ENCODE results near the gene EPB41L4A. TPM values are rescaled to one million over a fixed set of nuclear protein-coding genes. Genes with fewer than 3 reads are reported as not detected.

The EPB41L4A gene
- total RNA-seq, 1 donor from 2014 or later = 2.7 TPM

DNA sequence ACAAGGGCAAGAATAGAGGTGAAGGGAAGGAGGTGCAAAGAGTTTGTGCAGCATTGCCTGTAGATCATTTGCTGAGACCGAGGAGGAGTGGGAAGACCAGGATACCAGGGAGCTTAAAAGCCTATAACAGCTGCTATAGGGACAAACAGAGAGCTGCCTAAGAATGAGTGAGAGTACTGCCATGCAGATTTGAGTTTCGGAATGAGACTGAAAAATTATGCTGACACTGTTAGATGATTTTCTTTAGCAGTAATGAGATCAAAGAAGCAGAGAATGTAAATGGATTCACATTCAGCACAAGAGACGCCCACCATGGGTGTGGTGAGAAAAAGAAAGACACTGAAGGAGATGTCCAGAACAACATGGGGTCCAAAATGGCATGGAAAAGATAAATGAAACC lies 69.7 kb downstream of the EPB41L4A start:
- H3K4me1 Mint-ChIP-seq (ENCODE audit: unreplicated experiment) = no peaks in the 10 kb centered on the region
- no peak for DNase-seq (ENCODE audit: extremely low spot score, unreplicated experiment)
- no peaks in the 10 kb centered on the region for H3K9me3 Mint-ChIP-seq (ENCODE audit: unreplicated experiment)
- H3K36me3 Mint-ChIP-seq (ENCODE audit: unreplicated experiment) = no peaks in the 10 kb centered on the region
- TF ChIP-seq CTCF (IDR thresholded peaks at IDR 0.05) = no peak
- no peaks in the 10 kb centered on the region for H3K27me3 Mint-ChIP-seq (ENCODE audit: unreplicated experiment)
- no peak overlapping the region for H3K4me3 Mint-ChIP-seq (ENCODE audit: unreplicated experiment)
- no peak overlapping the region for H3K27ac Mint-ChIP-seq (ENCODE audit: unreplicated experiment)

GRCh38 chr5:112348915-112349314 lies 70.2 kb downstream of the EPB41L4A start:
- Mint-ChIP-seq H3K9me3 (ENCODE audit: unreplicated experiment) (no peaks in the 10 kb centered on the region), H3K4me3 (ENCODE audit: unreplicated experiment) (no peak overlapping the region)

DNA sequence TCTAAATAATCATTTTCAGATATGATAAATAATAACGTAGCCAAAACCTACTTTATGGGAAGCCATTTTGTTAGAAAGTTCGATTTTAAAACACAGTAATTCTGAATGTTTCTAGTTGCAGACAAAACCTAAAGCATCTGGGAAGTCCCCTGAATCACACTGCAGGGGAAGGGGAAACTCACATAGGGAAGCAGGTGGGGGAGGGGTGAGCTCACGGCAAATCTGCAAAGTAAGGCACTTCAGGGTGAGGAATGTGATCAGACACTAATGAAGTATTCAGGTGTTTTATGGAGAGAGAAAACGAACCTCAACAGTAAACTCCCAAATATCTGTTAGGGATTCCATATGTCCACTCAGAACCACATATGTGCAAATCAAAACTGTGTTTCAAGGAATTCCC lies 70.7 kb downstream of the EPB41L4A start:
- Mint-ChIP-seq H3K4me3 (ENCODE audit: unreplicated experiment) (no peak overlapping the region), H3K27ac (ENCODE audit: unreplicated experiment) (no peak overlapping the region), H3K27me3 (ENCODE audit: unreplicated experiment) (no peaks in the 10 kb centered on the region), H3K36me3 (ENCODE audit: unreplicated experiment) (no peaks in the 10 kb centered on the region), H3K9me3 (ENCODE audit: unreplicated experiment) (no peaks in the 10 kb centered on the region), H3K4me1 (ENCODE audit: unreplicated experiment) (no peaks in the 10 kb centered on the region)
- no peak for TF ChIP-seq CTCF (IDR thresholded peaks at IDR 0.05)
- DNase-seq (ENCODE audit: extremely low spot score, unreplicated experiment) = no peak

More at GRCh38 chr5:112348915-112349314, 70.2 kb downstream of the EPB41L4A start:
- DNase-seq (ENCODE audit: extremely low spot score, unreplicated experiment) = no peak
- no peak for TF ChIP-seq CTCF (IDR thresholded peaks at IDR 0.05)
- H3K27me3 Mint-ChIP-seq (ENCODE audit: unreplicated experiment) = no peaks in the 10 kb centered on the region
- no peaks in the 10 kb centered on the region for H3K4me1 Mint-ChIP-seq (ENCODE audit: unreplicated experiment)
- H3K36me3 Mint-ChIP-seq (ENCODE audit: unreplicated experiment) = no peaks in the 10 kb centered on the region
- no peak overlapping the region for H3K27ac Mint-ChIP-seq (ENCODE audit: unreplicated experiment)

DNA sequence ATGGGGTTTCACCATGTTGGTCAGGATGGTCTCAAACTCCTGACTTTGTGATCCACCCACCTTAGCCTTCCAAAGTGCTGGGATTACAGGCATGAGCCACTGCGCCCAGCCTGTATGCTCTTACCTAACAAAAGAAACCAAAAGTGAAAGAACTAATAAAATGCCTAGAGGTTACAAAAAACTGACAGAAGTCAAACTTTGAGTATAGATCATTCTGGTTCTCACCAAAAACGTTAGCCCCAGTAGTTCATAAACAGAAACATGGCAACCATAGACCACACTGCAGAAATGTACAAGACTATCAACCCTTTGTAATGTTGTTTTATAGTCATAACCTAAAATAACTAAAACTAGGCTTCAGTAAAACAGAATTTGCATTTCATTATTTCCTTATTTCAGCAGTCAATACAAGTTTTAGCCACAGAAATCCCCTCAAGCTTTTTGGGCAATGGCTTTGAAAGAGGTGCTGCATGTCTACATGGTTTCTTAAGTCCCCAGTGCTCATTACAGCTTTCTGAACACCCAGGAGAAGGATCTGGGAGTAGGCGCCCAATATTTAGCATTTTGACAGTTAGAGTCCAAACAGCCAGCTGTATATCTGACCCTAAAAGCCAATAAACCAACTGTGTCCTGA lies 72.5 kb downstream of the EPB41L4A start:
- no peak overlapping the region for H3K4me3 Mint-ChIP-seq (ENCODE audit: unreplicated experiment)
- no peak for TF ChIP-seq CTCF (IDR thresholded peaks at IDR 0.05)
- H3K27me3 Mint-ChIP-seq (ENCODE audit: unreplicated experiment) = no peaks in the 10 kb centered on the region
- no peaks in the 10 kb centered on the region for H3K36me3 Mint-ChIP-seq (ENCODE audit: unreplicated experiment)
- no peaks in the 10 kb centered on the region for H3K9me3 Mint-ChIP-seq (ENCODE audit: unreplicated experiment)
- H3K27ac Mint-ChIP-seq (ENCODE audit: unreplicated experiment) = no peak overlapping the region
- no peak for DNase-seq (ENCODE audit: extremely low spot score, unreplicated experiment)
- H3K4me1 Mint-ChIP-seq (ENCODE audit: unreplicated experiment) = no peaks in the 10 kb centered on the region

GRCh38 chr5:112344540-112344939 lies 74.5 kb downstream of the EPB41L4A start:
- H3K9me3 Mint-ChIP-seq (ENCODE audit: unreplicated experiment) = no peaks in the 10 kb centered on the region
- no peak overlapping the region for H3K27ac Mint-ChIP-seq (ENCODE audit: unreplicated experiment)
- DNase-seq (ENCODE audit: extremely low spot score, unreplicated experiment) = no peak
- H3K4me1 Mint-ChIP-seq (ENCODE audit: unreplicated experiment) = no peaks in the 10 kb centered on the region
- no peaks in the 10 kb centered on the region for H3K36me3 Mint-ChIP-seq (ENCODE audit: unreplicated experiment)
- no peak overlapping the region for H3K4me3 Mint-ChIP-seq (ENCODE audit: unreplicated experiment)
- TF ChIP-seq CTCF (IDR thresholded peaks at IDR 0.05) = no peak
- H3K27me3 Mint-ChIP-seq (ENCODE audit: unreplicated experiment) = no peaks in the 10 kb centered on the region

Measured in osteocyte (in vitro differentiated cells).